NCI-H1092 (cell line): Measurements from ENCODE around the gene OR10T2.
"Not testable (repeated sequence)": the region's sequence is repeated elsewhere in the genome, so short reads cannot be mapped to it uniquely, and the experiment has no call there.

Experiments used
- DNase-seq: peaks from one replicate; lab custom pipeline; 2025; lab: John Stamatoyannopoulos, UW

OR10T2 gene

DNA sequence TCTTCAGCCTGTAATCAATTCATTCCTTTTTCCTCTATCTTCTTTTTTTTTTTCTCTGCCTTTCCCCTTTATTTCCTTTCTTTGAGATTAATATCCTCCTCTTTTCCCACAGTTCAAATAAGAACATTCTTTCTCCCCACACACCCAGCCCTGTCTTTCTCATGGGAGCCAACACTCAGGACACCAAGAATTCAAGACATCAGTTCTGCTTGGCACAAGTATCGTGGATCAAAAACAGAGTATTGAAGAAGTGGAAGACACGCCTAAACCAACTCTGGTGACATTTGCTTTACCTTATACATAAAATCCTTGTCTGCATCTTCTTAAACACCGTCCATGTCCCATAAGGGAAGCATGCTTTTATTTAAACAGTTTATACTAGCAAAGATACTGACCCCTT lies 42.6 kb downstream of the OR10T2 start:
- no peak for DNase-seq

DNA sequence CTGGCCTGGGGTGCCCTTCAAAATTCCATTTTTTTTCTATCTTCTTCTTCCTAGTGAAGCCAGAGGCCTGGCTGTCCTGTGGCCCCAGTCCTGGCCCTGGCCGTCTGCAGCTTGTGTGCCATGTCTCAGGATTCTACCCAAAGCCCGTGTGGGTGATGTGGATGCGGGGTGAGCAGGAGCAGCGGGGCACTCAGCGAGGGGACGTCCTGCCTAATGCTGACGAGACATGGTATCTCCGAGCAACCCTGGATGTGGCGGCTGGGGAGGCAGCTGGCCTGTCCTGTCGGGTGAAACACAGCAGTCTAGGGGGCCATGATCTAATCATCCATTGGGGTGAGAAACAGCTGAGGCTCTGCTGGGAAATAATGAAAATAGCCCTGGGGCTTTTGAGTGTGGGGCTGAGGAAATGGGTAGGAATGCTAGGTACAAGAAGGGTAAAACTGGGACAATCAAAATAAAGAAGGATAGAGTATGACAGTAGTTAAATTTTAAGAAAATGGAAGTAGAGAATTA lies 43.4 kb downstream of the OR10T2 start:
- DNase-seq, result no peak

DNA sequence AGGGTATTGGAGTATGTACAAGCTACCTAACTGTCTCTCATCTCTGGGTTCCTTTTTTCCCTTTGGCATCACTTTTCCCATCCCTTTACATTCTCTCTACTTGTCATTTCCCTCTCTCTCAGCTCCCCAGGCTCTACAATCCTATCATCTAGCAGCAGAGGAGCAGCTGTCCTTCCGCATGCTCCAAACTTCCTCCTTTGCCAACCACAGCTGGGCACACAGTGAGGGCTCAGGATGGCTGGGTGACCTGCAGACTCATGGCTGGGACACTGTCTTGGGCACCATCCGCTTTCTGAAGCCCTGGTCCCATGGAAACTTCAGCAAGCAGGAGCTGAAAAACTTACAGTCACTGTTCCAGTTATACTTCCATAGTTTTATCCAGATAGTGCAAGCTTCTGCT lies 45.0 kb downstream of the OR10T2 start:
- no peak for DNase-seq

DNA sequence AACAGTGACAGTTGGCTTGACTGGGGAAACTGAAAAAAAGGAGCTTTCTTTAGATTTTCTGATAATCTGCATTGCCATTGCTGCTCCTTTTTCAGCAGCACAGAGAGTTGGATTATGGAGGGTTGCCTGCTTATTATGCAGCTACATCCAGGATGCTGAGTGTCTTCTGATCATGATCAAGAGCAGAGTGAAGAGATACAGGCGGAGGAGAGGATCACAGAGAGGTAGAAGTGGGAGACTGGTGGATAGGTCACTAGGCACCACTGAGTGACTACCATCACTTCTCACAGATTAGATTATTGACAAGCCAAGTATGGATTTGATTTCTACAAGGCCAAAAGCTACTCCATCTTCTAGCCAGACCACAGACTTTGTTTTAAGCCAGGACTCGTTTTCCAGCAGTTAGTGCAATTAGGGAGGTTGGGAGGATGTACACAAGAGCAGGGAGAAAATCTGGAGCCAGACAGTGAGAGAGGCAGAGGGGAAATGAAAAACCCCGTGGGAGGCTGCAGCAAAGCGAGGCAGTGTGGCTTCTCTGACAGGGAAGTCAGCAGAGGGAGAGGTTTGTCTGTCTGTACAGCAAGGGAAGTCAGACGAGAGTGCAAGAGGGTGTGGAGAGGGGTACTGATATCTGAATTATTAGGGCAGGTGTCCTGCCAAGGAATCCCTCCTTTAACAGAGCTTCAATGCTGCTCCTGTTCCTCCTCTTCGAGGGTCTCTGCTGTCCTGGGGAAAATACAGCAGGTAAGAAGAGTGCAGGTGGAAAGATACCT lies 45.8 kb downstream of the OR10T2 start, which contains the start of gene CD1E:
CD1E (plus strand) TSS at position 592 of the 773 bp plus-strand sequence; CDS start at position 687, 95 bp downstream.
- no peak for DNase-seq

GRCh38 chr1:158348946-158349345 lies 50.3 kb downstream of the OR10T2 start:
- not testable (repeated sequence) for DNase-seq
